Measurements from ENCODE around the gene SP4. TPM values are rescaled to one million over a fixed set of nuclear protein-coding genes. Genes with fewer than 3 reads are reported as not detected.

Gene SP4
- total RNA-seq, 1 experiment from 2014 or later: 4.4 TPM

DNA sequence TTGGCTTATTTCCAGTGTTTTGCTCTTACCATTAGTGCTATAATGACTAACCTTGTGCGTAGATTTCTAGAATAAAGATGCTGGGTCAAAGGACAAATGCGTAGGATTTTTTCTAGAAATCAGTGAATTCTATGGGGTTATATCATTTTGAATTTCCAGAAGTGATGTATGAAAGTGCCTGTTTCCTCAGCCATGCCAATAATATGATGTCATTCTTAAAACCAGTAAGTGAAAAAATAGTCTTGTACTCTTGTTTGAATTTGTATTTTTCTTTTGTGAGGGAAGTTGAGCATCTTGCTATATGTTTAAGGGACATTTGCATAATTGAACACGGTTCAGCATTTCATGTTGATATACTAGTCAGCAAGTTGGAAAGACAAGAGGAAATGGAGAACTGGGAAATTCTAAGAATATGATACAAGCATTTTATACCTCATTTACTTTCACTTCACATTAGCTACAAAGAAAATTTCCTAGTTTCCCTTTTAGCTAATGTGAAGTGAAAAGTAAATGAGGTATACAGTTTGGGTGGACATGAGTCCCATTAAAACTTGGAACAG, 111.1 kb downstream of the SP4 start:
- ChIA-PET CTCF (interaction anchor here (0.5 kb wide), 1 partner anchor 556 kb away, joined by 4 read pairs; no protein-coding TSS in a partner anchor), POLR2A (no interaction called here)
- no TSS peak for BruUV-seq (replicated peaks)
- Mint-ChIP-seq H3K27ac (ENCODE audit: low read depth, unreplicated experiment) (no peak overlapping the region), H3K36me3 (ENCODE audit: insufficient read depth, unreplicated experiment) (no peaks in the 10 kb centered on the region), H3K4me1 (ENCODE audit: insufficient read depth, unreplicated experiment) (peaks cover 3% of the 10 kb centered on the region), H3K9me3 (ENCODE audit: unreplicated experiment) (no peaks in the 10 kb centered on the region), H3K27me3 (ENCODE audit: insufficient read depth, unreplicated experiment) (no peaks in the 10 kb centered on the region), H3K4me3 (ENCODE audit: unreplicated experiment) (no peak overlapping the region)
- TF ChIP-seq, protein P1, sequence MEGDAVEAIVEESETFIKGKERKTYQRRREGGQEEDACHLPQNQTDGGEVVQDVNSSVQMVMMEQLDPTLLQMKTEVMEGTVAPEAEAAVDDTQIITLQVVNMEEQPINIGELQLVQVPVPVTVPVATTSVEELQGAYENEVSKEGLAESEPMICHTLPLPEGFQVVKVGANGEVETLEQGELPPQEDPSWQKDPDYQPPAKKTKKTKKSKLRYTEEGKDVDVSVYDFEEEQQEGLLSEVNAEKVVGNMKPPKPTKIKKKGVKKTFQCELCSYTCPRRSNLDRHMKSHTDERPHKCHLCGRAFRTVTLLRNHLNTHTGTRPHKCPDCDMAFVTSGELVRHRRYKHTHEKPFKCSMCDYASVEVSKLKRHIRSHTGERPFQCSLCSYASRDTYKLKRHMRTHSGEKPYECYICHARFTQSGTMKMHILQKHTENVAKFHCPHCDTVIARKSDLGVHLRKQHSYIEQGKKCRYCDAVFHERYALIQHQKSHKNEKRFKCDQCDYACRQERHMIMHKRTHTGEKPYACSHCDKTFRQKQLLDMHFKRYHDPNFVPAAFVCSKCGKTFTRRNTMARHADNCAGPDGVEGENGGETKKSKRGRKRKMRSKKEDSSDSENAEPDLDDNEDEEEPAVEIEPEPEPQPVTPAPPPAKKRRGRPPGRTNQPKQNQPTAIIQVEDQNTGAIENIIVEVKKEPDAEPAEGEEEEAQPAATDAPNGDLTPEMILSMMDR (IDR thresholded peaks at IDR 0.05; ENCODE audit: unreplicated experiment): no peak
- no peak for DNase-seq (ENCODE audit: unreplicated experiment)
- intact Hi-C loops (cut with micrococcal nuclease): no loop called here

DNA sequence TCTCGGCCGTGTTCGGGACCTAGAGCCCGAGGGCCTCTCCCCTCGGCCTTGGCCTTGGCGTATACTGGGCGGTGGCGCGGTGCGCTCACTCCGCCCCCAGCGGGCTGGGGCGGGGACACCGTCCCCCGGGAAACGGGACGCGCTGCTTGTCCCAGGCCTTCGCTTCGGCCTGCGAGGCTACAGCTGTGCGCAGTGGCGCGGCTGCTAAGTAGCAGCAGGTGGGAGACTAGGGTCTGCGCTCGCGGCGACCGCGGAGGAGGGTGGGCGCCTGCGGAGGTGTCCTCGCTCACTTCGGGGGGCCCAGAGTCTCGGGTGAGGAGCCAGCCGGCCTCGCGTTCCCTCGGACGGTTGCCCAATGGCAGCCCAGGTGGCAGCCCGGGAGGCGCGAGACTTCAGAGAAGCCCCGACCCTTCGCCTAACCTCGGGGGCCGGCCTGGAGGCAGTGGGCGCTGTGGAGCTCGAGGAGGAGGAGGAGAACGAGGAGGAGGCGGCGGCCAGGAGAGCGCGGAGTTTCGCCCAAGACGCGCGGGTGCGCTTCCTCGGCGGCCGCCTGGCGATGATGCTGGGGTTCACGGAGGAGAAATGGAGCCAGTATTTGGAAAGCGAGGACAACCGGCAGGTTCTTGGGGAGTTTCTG, 115.1 kb downstream of the SP4 start, which contains the start of gene DNAH11:
DNAH11 (plus strand) TSS at position 149 of the 637 bp plus-strand sequence; CDS start at position 356, 207 bp downstream.
- POLR2A ChIA-PET: no interaction called here
- Mint-ChIP-seq H3K27ac (ENCODE audit: low read depth, unreplicated experiment) (no peak within 1 kb of the TSS), H3K36me3 (ENCODE audit: insufficient read depth, unreplicated experiment) (no peaks in the 10 kb centered on the region), H3K4me3 (ENCODE audit: unreplicated experiment) (peak within 1 kb of the TSS; percentile 75), H3K27me3 (ENCODE audit: insufficient read depth, unreplicated experiment) (no peaks in the 10 kb centered on the region), H3K9me3 (ENCODE audit: unreplicated experiment) (no peaks in the 10 kb centered on the region), H3K4me1 (ENCODE audit: insufficient read depth, unreplicated experiment) (peaks cover 6% of the 10 kb centered on the region)
- BruUV-seq (replicated peaks): no TSS peak
- peak; percentile 25 for DNase-seq (ENCODE audit: unreplicated experiment)
- intact Hi-C loops (cut with micrococcal nuclease): loop anchor here (10.0 kb wide), 1 partner anchor 222 kb away; no protein-coding TSS in a partner anchor
- CTCF ChIA-PET: interaction anchor here (0.6 kb wide), 1 partner anchor 174 kb away, joined by 3 read pairs; no protein-coding TSS in a partner anchor
- TF ChIP-seq, protein P1 (IDR thresholded peaks at IDR 0.05; ENCODE audit: unreplicated experiment): no peak

DNA sequence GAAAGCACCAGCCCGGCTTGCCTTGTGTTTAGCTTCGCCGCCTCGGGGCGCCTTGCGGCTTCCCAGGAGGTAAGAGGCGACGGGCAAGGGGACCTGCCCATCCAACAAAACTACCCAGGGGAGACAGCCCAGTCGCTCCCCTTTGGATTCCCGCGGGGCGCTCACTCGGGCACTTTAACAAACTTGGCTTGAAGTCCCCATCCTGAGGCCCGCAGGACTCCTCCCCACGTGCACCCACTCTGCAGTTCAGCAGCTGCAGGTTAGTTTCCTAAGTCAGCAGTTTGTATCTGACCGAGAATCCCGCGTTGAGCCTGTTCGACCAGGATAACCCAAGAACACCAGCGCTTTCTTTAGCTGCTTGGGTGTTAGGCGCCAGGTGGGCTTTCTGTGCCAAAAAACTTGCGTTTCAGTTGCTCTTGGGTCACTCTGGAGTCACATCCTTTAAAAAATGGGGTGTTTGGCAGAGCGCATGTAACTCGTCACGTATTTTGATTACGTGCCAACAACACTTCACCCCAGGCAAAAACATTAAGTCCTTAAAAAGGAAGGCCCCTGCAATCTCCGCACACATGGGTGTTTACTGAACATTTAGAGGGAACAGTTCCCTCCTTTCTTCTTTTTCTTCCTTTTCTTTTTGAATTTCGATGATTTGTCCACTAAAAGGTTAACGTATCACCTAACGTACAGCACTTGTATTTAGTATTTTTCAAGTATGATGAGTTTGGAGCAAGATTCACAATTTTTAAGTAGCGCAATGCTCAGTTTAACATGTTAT, 115.8 kb downstream of the SP4 start:
- DNase-seq (ENCODE audit: unreplicated experiment): peak; percentile 51
- POLR2A ChIA-PET: no interaction called here

More for the DNA sequence above, 115.8 kb downstream of the SP4 start:
- no peaks in the 10 kb centered on the region for H3K27me3 Mint-ChIP-seq (ENCODE audit: insufficient read depth, unreplicated experiment)
- H3K4me1 Mint-ChIP-seq (ENCODE audit: insufficient read depth, unreplicated experiment): peaks cover 6% of the 10 kb centered on the region
- TF ChIP-seq, protein P1 (IDR thresholded peaks at IDR 0.05; ENCODE audit: unreplicated experiment): no peak
- CTCF ChIA-PET: no interaction called here
- intact Hi-C loops (cut with micrococcal nuclease): loop anchor here (10.0 kb wide), 1 partner anchor 221 kb away; no protein-coding TSS in a partner anchor
- BruUV-seq (replicated peaks): no TSS peak
- H3K27ac Mint-ChIP-seq (ENCODE audit: low read depth, unreplicated experiment): no peak overlapping the region
- H3K9me3 Mint-ChIP-seq (ENCODE audit: unreplicated experiment): no peaks in the 10 kb centered on the region
- peak overlapping the region; percentile 75 for H3K4me3 Mint-ChIP-seq (ENCODE audit: unreplicated experiment)
- H3K36me3 Mint-ChIP-seq (ENCODE audit: insufficient read depth, unreplicated experiment): no peaks in the 10 kb centered on the region

All from MCF 10A (cell line).